Pancreas (tissue), 10 donors: ENCODE data around the gene GPC3. TPM values are rescaled to one million over a fixed set of nuclear protein-coding genes. Genes with fewer than 3 reads are reported as not detected.

Source experiments
- ATAC-seq, 4 donors: fragments of 200-7000 bp; cut with Tn5 transposase; one replicate each; pipeline versions ENCODE4 v1.8.0 to v1.9.1; 2020; ENCODE audit warnings: mild to moderate bottlenecking in 4 of 4, moderate library complexity in 4 of 4
- DNase-seq, 6 donors: peaks; one replicate each; pipeline ENCODE4 v3.0.0-alpha.2; 2020
- FAIRE-seq: peaks from 2 replicates; lab custom pipeline; 2012; peaks lifted over from hg19 to GRCh38; lab: Jason Lieb, UNC
- H3K27ac ChIP-seq, 4 donors: fragments of 200-600 bp; sonication (generic); 1 replicate in 3 of 4; 2 replicates in 1 of 4; pipeline versions ENCODE4 v1.5.0 to v1.8.0; 2020
- H3K27me3 ChIP-seq, 4 donors: fragments of 200-600 bp; one replicate each; pipeline ENCODE4 v1.8.0; 2021
- H3K36me3 ChIP-seq, 3 donors: fragments of 200-600 bp; sonication (generic) in 1 of 3; one replicate each; pipeline versions ENCODE4 v1.5.0 to v1.8.0; 2020 to 2021
- H3K4me1 ChIP-seq, 3 donors: fragments of 200-600 bp; one replicate each; pipeline ENCODE4 v1.8.0; 2021
- H3K4me3 ChIP-seq, 4 donors: fragments of 200-600 bp; sonication (generic) in 2 of 4; one replicate each; pipeline versions ENCODE4 v1.5.0 to v1.8.0; 2020 to 2021
- H3K9me3 ChIP-seq, 4 donors: fragments of 200-600 bp; one replicate each; pipeline ENCODE4 v1.8.0; 2021
- CTCF ChIP-seq, 4 donors: fragments of 200-600 bp; sonication (generic) in 3 of 4; IDR thresholded peaks; one replicate each; pipeline versions ENCODE4 v1.5.0 to v1.8.0; 2021; ENCODE audit warnings: antibody characterized with exemption in 4 of 4
- WGBS, 2 donors: extraction: QIAGEN DNeasy Blood & Tissue Kit; methylation state at CpG; one replicate each; pipeline ENCODE4 v1.1.7; 2013; 5-methylcytosine and 5-hydroxymethylcytosine counted together
- intact Hi-C, 3 donors: fragments of 100-400 bp; cut with DNase I; formaldehyde crosslinking; loops; one replicate each; pipeline versions ENCODE4 v1.11.1 to v1.14.2; 2022
- polyA plus RNA-seq, 2 donors: library from polyadenylated mRNA; stranded (reverse); fragments of 200-250 nt; gene quantifications; one replicate each; pipeline ENCODE4 v1.2.3, GENCODE V29; 2013
- total RNA-seq, 6 donors: library from RNA; stranded (reverse); fragmentation: NEBNext Ultra II Directional in 4 of 6; extraction: Animal tissue kit (Norgen Biotek cat#: 25700) in 4 of 6; gene quantifications; one replicate each; pipeline versions ENCODE4 v1.2.1 to v1.2.4, GENCODE V29; 2021 to 2023
- donor health status: healthy with polysubstance abuse.
- donor health status: DM: no; HTN: no; CAD: no; lungs with moderate emphysema.
- donor health status: DM: no; HTN: no; CAD: no.
- donor health status: control.
- donor health status: control.
- donor health status: Bipolar disorder and iron deficiency.
- donor health status: DM: yes; HTN: yes; CAD: no.
- donor health status: DM: no; HTN: no; CAD: no.
- donor health status: DM: no; HTN: no; CAD: no.
- donor health status: DM: yes; HTN: yes; CAD: no.

Gene GPC3
- total and polyA plus RNA-seq, 8 donors = 0.95 to 18.6 (median 2.7) TPM

DNA sequence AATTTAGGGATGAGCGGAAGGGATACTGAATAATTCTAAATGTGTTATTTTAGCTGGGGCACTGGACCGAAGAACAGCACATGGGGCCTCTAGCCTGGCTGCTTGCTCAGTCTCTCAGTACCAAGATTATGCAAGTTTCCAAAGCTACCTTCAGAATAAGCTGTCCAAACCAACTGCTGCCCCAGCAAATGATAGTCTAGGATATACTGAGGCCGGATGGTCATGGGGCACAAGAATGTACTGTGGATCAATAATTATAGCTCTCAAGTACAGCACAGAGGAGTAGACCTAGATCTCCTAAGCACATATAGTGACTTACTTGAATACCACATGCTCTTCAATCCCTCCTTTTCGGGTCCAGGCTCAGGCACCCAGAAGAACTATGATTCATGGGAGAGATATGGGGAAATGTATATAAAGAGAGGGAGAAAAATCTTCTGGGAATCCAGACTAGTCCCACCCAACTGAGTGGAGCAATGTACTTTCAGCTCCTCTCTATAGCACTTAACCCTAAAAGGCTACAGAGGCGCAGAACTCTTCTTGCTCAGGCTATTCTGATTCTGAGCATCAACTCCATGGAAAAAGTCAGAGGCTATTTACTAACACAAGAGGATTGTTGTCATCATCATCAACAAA, 409.8 kb downstream of the GPC3 start:
- Histone ChIP-seq H3K9me3 (no peaks in the 10 kb centered on the region), H3K36me3 (no peaks in the 10 kb centered on the region), H3K4me3 (no peak overlapping the region), H3K27ac (no peak overlapping the region), H3K27me3 (peaks cover 0 to 8% (median 0%) of the 10 kb centered on the region in 4 donors), H3K4me1 (no peaks in the 10 kb centered on the region)
- intact Hi-C loops = no loop called here
- no peak for TF ChIP-seq CTCF (IDR thresholded peaks at IDR 0.05)
- 79 to 96% methylated on average over 5 of the region's 5 CpGs for WGBS, 2 donors
- ATAC-seq (no peak), FAIRE-seq (no peak), DNase-seq (no peak)

- Histone ChIP-seq H3K36me3 (no peaks in the 10 kb centered on the region), H3K27ac (no peak overlapping the region), H3K9me3 (no peaks in the 10 kb centered on the region), H3K4me3 (no peak overlapping the region), H3K4me1 (no peaks in the 10 kb centered on the region), H3K27me3 (peaks cover 0 to 8% (median 0%) of the 10 kb centered on the region in 4 donors)
- FAIRE-seq = no peak
- intact Hi-C loops = no loop called here
- no peak for DNase-seq
- WGBS, 2 donors = 82 to 94% methylated on average over 2 of the region's 2 CpGs
- peak in 1 of 4 donors; percentile 57 for ATAC-seq
- TF ChIP-seq CTCF (IDR thresholded peaks at IDR 0.05) = no peak
These were observed 410.7 kb downstream of the GPC3 start for GRCh38 chrX:133574716-133575115.

DNA sequence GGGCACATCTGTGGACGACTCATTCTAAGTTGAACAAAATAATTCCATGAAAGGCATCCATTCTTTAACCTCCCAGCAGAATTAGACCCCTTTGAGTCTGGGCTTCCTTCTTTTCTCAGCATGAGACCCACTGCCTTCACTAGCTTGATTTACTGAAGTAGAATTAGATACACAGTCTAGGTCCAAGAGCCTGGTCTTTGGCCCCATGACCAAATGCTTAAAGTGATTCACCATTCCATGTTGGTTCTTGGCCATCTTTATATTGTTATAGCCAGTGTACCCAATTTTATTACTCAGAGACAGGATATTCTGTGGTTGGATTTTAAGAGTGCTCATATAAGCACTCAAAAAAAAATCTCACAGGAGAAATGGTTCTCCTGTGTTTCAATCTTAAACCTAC, 414.8 kb downstream of the GPC3 start:
- Histone ChIP-seq H3K9me3 (no peaks in the 10 kb centered on the region), H3K36me3 (no peaks in the 10 kb centered on the region), H3K27ac (no peak overlapping the region), H3K27me3 (peaks cover 0 to 8% (median 0%) of the 10 kb centered on the region in 4 donors), H3K4me3 (no peak overlapping the region), H3K4me1 (no peaks in the 10 kb centered on the region)
- 24 to 88% methylated on average over 1 of the region's 1 CpG for WGBS, 2 donors
- no peak for TF ChIP-seq CTCF (IDR thresholded peaks at IDR 0.05)
- intact Hi-C loops = no loop called here
- ATAC-seq = no peak
- FAIRE-seq = no peak
- DNase-seq = no peak

DNA sequence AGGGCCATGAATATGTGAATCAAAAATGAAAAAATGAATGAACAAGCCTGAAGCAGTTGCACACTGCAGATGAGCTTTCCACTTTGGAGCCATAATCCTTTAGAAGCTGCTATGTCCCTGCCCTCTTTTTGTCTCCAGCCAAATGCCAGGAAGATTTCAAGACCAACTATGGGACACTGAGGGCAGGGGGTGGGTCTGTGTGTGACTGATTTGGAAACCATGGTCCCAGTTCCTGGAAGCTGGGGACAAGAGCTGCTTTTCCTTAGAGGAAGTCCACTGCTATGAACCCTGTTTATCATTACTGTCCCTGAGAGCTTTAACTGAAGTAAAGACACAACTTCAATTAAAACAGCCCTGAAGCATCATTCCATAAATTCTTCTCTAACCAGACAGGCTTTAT, 416.2 kb downstream of the GPC3 start:
- intact Hi-C loops = no loop called here
- ATAC-seq = no peak
- no peak for TF ChIP-seq CTCF (IDR thresholded peaks at IDR 0.05)
- Histone ChIP-seq H3K27ac (no peak overlapping the region), H3K36me3 (no peaks in the 10 kb centered on the region), H3K9me3 (no peaks in the 10 kb centered on the region), H3K4me1 (no peaks in the 10 kb centered on the region), H3K27me3 (peaks cover 0 to 8% (median 0%) of the 10 kb centered on the region in 4 donors), H3K4me3 (no peak overlapping the region)
- DNase-seq = no peak
- FAIRE-seq = no peak

- TF ChIP-seq CTCF (IDR thresholded peaks at IDR 0.05) = no peak
- H3K27ac ChIP-seq = no peak overlapping the region
- ATAC-seq (no peak), FAIRE-seq (no peak), DNase-seq (no peak)
- WGBS, 2 donors = 50 to 83% methylated on average over 1 of the region's 1 CpG
- peaks cover 0 to 8% (median 0%) of the 10 kb centered on the region in 4 donors for H3K27me3 ChIP-seq
- H3K4me1 ChIP-seq = no peaks in the 10 kb centered on the region
- intact Hi-C loops = no loop called here
- H3K4me3 ChIP-seq = no peak overlapping the region
- H3K36me3 ChIP-seq = no peaks in the 10 kb centered on the region
- H3K9me3 ChIP-seq = no peaks in the 10 kb centered on the region
These were observed 417.3 kb downstream of the GPC3 start for GRCh38 chrX:133568109-133568508.
